Stimulated activated CD4-positive, alpha-beta T cell treated with anti-CD3 and anti-CD28 coated beads, Interleukin-2, amount 100 ng/mL, for 4 hours (primary cell): ENCODE data around the gene BBX.

Experiments
- DNase-seq: peaks from one replicate; pipeline ENCODE4 v3.0.0-alpha.2; 2020; ENCODE audit warnings: low read depth

Gene BBX

DNA sequence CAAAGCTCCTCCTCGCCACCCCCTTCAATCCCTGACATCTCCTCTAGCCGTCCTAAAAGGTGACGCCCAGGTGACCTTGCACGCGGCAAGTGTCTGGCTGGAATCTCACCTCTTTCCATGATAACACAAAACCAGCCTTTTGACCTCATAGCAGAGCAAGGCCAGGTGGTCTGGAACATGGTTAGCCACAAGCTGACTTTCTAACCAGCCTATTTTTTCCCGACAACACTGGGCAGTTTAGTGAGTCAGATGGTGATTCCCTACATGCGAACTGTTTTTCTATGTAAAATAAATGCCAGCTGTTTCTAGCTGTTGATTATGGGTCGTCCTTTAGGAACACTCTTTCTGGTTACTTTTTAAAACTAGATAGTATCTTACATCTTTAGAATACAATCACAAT is 325.0 kb downstream of the BBX start:
- no peak for DNase-seq

DNA sequence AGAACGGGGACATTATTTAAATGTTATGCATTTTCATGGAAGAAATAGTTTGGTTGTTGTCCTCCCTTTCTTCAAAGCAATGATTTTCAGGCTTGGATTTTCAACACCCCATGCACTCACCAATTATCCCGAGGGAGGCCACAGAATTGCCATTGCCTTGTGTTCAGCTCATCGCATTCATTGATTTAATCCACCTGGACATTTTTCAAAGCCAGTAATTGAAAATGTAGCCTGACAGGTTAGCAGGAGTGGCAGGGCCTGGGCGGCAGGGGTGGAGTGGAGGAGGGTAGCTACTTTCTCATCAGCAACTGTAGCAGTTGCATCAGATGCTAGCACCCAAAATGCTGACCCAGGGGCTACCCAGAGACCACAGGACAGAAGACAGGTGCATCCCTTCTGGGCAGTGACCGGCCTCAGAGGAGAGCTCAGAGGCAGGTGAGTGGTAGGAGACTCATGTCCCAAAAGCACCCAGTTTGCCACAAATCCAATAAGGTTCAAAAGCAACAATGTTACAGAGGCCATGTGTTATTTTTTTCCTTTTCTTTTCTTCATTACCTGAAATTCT is 325.7 kb downstream of the BBX start:
- no peak for DNase-seq

DNA sequence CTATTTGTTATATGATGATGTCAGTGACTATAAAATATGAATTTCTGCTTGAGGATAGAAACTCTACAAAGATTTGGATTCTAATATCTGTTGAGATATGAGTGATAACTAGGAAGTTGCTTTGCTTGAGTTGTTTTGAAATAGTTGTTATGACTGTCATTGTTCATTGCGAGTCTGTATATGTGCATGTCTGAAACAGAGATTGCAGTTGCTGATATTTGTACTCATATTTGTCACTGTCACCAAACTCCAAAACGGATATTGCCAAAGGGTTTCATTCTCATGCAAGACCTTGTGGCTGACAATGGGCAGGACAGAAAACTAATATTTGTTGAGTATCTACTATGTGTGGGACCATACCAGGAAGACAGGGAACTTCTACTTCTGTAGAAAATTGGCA is 327.9 kb downstream of the BBX start:
- DNase-seq, result no peak

DNA sequence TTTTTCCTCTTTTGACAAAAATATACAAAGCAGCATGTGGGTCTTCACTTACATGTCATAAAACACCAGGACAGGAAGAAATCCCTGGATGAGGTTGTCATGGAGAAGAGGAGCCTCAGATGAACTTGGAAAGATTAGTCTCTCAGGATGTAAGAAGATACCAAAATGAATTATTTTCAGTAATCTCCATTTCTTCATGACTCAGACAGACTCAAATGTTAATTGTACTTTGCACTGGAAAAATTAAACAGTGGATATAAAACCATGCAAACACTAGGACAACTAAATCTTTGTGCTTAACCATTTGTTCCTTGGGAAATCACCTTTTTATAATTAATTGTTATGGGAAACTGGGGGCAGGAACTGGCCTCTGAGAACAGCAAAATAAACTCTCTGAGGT is 331.1 kb downstream of the BBX start:
- no peak for DNase-seq

DNA sequence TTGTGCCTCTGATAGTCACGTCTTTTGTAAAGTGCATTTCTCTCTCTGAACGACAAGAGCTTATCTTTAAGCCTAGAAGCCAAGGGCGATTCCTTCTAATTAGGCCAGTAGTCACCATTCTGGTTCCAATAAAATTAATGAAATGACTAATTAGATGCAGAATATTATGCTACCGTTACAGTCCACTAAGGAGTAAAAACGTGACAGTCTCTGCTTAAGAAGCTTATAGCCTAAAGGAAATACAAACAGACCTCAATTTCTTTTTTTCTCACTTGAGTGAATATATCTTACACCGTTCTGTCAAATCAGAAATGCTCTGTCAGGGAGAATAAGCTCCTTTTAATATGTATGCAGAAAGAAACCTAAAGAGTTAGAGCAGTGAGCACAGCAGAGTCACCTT is 332.0 kb downstream of the BBX start:
- no peak for DNase-seq

DNA sequence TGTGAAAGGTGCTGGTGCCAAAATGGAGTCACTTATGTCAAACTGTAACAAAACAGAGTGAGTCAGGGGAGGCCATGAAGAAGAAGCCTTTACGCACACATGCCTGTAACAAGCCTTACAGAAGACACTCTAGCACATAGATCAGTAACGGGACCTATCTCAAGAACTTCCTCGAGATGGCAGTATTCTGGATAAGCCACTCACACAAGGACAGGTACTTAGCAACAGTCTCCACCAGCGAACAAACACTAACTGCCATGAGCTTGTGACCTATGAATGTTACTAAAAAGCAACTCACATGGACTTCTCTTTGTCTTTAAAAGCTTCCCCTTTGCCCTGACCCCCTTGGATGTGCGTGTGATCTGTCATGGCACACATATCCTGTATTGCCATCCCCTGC is 332.9 kb downstream of the BBX start:
- no peak for DNase-seq

DNA sequence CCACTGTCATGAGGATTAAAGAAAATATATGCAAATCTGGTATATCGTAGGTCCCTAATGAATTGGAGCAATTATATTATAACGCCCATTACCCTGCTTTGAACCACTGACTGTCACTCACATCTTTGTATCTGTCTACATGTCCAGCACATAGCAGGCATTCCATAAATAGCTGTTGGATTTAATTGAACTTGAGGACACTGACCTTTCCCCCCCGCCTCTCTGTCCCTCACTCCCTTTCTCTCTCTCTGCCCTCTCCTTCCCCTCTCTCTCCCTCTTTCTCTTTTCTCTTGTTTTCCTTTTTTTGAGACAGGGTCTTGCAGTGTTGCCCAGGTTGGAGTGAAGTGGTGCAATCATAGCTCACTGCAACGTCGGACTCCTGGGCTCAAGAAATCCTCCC is 335.1 kb downstream of the BBX start:
- no peak for DNase-seq

DNA sequence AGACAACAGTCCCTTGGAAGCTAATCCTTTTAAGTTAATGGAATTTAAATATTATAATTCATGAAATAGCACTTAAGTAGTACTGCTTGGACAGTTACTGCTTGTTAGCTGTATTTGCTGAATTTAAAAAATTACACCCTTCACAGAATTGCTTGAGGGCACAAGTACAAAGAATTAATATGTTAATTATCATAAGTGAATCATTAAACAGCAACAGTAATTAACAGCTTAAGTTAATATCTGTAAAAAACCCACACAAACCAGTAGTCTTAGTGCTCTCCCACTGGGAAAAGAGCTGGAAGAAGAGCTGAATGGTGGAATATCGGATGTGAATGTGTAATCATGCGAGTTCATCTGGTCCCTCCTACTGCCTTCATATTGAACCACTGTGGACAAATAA is 336.1 kb downstream of the BBX start:
- no peak for DNase-seq
